DOHH2 (cell line): ENCODE measurements around the gene GAPDHS.

Source experiments
- H3F3A ChIP-seq: fragments of 200-600 bp; sonication (generic), shearing (Covaris generic); 2 replicates; pipeline ENCODE4 v1.6.0; 2016; ENCODE audit warnings: antibody characterized with exemption, mild to moderate bottlenecking; ENCODE audit not compliant: control insufficient read depth, insufficient read depth
- H3K27ac ChIP-seq: fragments of 200-600 bp; sonication (generic); 2 replicates; pipeline ENCODE4 v1.5.1; 2014; ENCODE audit warnings: low read depth, mild to moderate bottlenecking, low read length, moderate library complexity
- H3K27me3 ChIP-seq: fragments of 200-600 bp; sonication (generic); 2 replicates; pipeline ENCODE4 v1.6.1; 2014; ENCODE audit warnings: mild to moderate bottlenecking, low read length, mixed read lengths; ENCODE audit not compliant: control insufficient read depth
- H3K36me3 ChIP-seq: fragments of 200-600 bp; sonication (generic); 2 replicates; pipeline ENCODE4 v1.6.1; 2014; ENCODE audit warnings: mild to moderate bottlenecking, low read length, moderate library complexity, mixed read lengths; ENCODE audit not compliant: control insufficient read depth
- H3K4me1 ChIP-seq: fragments of 200-600 bp; sonication (generic); 2 replicates; pipeline ENCODE4 v1.6.1; 2014; ENCODE audit warnings: mild to moderate bottlenecking, low read length, mixed read lengths; ENCODE audit not compliant: control insufficient read depth
- H3K4me2 ChIP-seq: fragments of 200-600 bp; sonication (generic); 2 replicates; pipeline ENCODE4 v1.6.0; 2014; ENCODE audit warnings: mild to moderate bottlenecking, low read length, moderate library complexity
- H3K4me3 ChIP-seq: fragments of 200-600 bp; sonication (generic); 2 replicates; pipeline ENCODE4 v1.5.1; 2014; ENCODE audit warnings: mild to moderate bottlenecking, low read length, mixed read lengths
- H3K79me2 ChIP-seq: fragments of 200-600 bp; sonication (generic); 2 replicates; pipeline ENCODE4 v1.6.1; 2014; ENCODE audit warnings: mild to moderate bottlenecking, low read length, mixed read lengths; ENCODE audit not compliant: control insufficient read depth
- H3K9me2 ChIP-seq: fragments of 200-600 bp; sonication (generic); replicated peaks from 2 replicates; pipeline ENCODE4 v1.6.1; 2014; ENCODE audit warnings: mild to moderate bottlenecking, low read length, mixed read lengths; ENCODE audit not compliant: control insufficient read depth
- H3K9me3 ChIP-seq: fragments of 200-600 bp; sonication (generic); 2 replicates; pipeline ENCODE4 v1.6.1; 2014; ENCODE audit warnings: antibody characterized with exemption, low read length, mixed read lengths; ENCODE audit not compliant: control insufficient read depth, insufficient read depth
- H4K20me1 ChIP-seq: fragments of 200-600 bp; sonication (generic); 2 replicates; pipeline ENCODE4 v1.6.0; 2014; ENCODE audit warnings: low read depth, mild to moderate bottlenecking, antibody characterized with exemption, low read length, moderate library complexity; ENCODE audit not compliant: control insufficient read depth, insufficient read depth
- CTCF ChIP-seq: fragments of 200-600 bp; sonication (generic); IDR thresholded peaks from one replicate; pipeline ENCODE4 v1.5.1; 2014; ENCODE audit warnings: antibody characterized with exemption, mild to moderate bottlenecking, low read depth, low read length; ENCODE audit not compliant: poor library complexity, severe bottlenecking
- EZH2phosphoT487 ChIP-seq: fragments of 200-600 bp; sonication (generic); IDR thresholded peaks from 2 replicates; pipeline ENCODE4 v1.6.1; 2017; ENCODE audit warnings: borderline replicate concordance, mild to moderate bottlenecking, antibody characterized with exemption, low read length, moderate library complexity, mixed read lengths

The GAPDHS gene

GRCh38 chr19:35487656-35488182, 45.5 kb upstream of the GAPDHS start:
- Histone ChIP-seq H3K9me3 (no peaks in the 10 kb centered on the region), H3K36me3 (no peaks in the 10 kb centered on the region), H3K27ac (no peak overlapping the region), H3K9me2 (no peaks in the 10 kb centered on the region), H4K20me1 (no peaks in the 10 kb centered on the region), H3K27me3 (peaks cover 24% of the 10 kb centered on the region), H3K4me3 (no peak overlapping the region), H3F3A (peaks cover 5% of the 10 kb centered on the region; the same call in 1 of the 2 replicates), H3K4me2 (no peak overlapping the region), H3K79me2 (no peaks in the 10 kb centered on the region), H3K4me1 (peaks cover 15% of the 10 kb centered on the region)
- TF ChIP-seq EZH2phosphoT487 (no peak), CTCF (no peak)

- no peak overlapping the region for H3K4me3 ChIP-seq
- H3K27ac ChIP-seq, result no peak overlapping the region
- no peaks in the 10 kb centered on the region for H3K79me2 ChIP-seq
- peaks cover 29% of the 10 kb centered on the region for H3K27me3 ChIP-seq
- H3F3A ChIP-seq, result peaks cover 5% of the 10 kb centered on the region; the same call in 1 of the 2 replicates
- no peaks in the 10 kb centered on the region for H3K36me3 ChIP-seq
- H3K9me3 ChIP-seq, result no peaks in the 10 kb centered on the region
- TF ChIP-seq CTCF (no peak), EZH2phosphoT487 (no peak)
- H3K9me2 ChIP-seq, result no peaks in the 10 kb centered on the region
- H3K4me1 ChIP-seq, result peaks cover 15% of the 10 kb centered on the region
- H4K20me1 ChIP-seq, result no peaks in the 10 kb centered on the region
- H3K4me2 ChIP-seq, result no peak overlapping the region
Observed at GRCh38 chr19:35488677-35489076, 44.6 kb upstream of the GAPDHS start.

GRCh38 chr19:35490364-35490763, 42.9 kb upstream of the GAPDHS start, which contains the start of gene KRTDAP:
Gene KRTDAP, minus strand, starts transcription at chr19:35490464. Its CDS starts 22 bp downstream, at chr19:35490442.
- Histone ChIP-seq H4K20me1 (no peaks in the 10 kb centered on the region), H3F3A (no peaks in the 10 kb centered on the region), H3K9me2 (no peaks in the 10 kb centered on the region), H3K36me3 (no peaks in the 10 kb centered on the region), H3K79me2 (no peaks in the 10 kb centered on the region), H3K4me2 (no peak within 1 kb of the TSS), H3K27me3 (peaks cover 37% of the 10 kb centered on the region), H3K27ac (no peak within 1 kb of the TSS), H3K4me1 (peaks cover 13% of the 10 kb centered on the region), H3K9me3 (no peaks in the 10 kb centered on the region), H3K4me3 (no peak within 1 kb of the TSS)
- TF ChIP-seq EZH2phosphoT487, result no peak
- no peak for TF ChIP-seq CTCF
